HT-29 (cell line): ENCODE data around the gene DVL1. TPM values are rescaled to one million over a fixed set of nuclear protein-coding genes. Genes with fewer than 3 reads are reported as not detected.

ENCODE experiments used
- DNase-seq: peaks from one replicate; pipeline ENCODE4 v3.0.0-alpha.2; 2015; ENCODE audit warnings: low spot score
- total RNA-seq: library from RNA; depleted of rRNA; stranded (reverse); fragments of >200 nt; shearing (Covaris generic); gene quantifications from 2 replicates; pipeline ENCODE4 v1.2.3, GENCODE V29; 2014

DVL1 gene
- total RNA-seq, 1 experiment from 2014 or later: 246 TPM

- DNase-seq: no peak
These were observed 36.5 kb downstream of the DVL1 start for GRCh38 chr1:1312450-1313314.

DNA sequence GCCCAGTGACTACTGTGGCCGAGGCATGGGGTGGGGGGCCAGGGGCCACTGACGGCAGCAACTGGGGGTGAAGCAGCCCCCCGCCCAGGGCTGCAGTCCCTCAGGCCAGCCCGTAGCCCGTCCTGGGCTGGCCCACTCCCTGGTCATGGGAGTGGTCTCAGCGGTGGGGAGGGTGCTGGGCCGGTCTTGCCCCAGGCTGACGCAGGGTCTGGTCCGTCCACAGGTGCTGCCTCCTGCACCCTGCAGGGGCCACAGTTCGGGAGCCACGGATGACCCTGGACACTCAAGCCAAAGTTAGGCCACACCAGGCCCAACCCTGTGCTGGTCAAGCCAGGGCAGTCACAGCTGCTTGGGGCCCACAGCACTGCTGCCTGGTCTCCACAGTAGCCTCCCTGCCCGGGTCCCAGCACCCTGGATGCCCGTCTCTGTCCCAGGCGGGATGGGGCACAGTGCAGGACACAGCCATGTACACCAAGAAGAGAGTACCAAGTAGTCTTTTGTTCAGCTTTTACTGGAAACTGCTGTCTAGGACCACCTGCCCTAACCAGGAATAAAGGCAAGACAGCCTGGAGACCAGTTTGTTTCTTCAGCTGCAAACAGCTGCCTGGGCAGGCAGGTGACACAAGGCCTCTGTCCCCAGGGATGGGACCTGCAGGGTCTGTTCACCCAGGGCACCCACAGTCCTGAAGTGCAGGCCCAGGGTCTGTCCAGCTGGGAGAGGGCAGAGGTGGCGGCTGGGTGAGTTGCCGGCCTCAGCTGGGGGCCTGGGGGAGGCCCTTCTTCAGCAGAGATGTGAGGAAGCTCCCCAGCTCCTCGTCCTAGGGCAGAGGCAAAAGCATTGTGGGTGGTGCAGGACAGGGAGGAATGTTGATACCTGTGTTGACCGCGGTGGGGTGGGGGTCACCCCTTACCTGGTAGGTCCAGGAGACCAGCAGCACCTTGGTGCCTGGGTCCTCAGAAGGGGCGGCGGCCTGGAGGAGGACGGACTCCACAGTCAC is 37.8 kb downstream of the DVL1 start:
- DNase-seq: no peak

GRCh38 chr1:1310476-1311053 is 38.7 kb downstream of the DVL1 start:
- DNase-seq: peak; percentile 65

DNA sequence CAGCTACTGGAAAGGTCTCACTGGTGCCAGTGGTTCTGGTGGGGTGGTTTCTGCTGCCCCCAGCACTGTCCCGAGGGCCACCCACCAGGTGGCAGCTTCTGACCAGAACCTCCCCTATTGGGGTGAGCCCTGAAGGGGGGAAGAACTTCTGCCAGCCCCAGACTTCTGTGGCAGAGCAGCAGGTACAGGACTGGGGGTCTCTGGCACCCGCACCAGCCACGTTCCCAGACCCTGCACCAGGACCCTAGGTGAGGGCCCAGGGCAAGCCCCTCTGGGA is 39.2 kb downstream of the DVL1 start:
- no peak for DNase-seq

DNA sequence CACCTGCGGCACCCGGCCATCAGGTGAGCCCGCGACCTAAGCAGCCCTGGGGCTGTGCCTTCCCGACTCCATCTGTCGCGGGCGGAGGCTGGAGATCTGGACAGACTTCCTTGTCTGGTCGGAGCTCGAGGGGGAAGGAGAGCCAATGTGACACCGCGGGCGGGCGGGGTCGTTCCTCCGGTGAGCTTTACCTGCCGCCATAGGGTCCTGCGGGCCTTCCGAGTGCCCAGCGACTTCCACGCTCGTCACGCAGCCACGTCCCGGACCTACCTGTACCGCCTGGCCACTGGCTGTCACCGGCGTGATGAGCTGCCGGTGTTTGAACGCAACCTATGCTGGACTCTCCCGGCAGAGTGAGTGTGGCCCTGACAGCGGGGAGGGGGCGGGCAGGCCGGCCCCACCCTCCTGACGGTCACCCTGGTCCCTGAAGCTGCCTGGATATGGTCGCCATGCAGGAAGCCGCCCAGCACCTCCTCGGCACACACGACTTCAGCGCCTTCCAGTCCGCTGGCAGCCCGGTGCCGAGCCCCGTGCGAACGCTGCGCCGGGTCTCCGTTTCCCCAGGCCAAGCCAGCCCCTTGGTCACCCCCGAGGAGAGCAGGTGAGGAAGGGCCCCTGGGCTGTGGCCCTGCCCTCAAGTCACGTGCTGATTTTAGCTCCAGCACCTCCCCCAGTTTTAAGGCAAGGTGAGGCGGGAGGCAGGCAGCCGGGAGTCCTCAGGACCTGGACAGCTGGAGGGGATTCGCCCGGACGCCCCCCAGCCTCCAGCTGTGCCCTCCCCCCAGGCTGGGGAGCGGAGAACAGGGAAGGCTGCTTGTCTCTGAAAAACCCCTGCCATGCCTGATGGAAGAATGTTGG is 39.7 kb downstream of the DVL1 start:
- DNase-seq: peak; percentile 59

DNA sequence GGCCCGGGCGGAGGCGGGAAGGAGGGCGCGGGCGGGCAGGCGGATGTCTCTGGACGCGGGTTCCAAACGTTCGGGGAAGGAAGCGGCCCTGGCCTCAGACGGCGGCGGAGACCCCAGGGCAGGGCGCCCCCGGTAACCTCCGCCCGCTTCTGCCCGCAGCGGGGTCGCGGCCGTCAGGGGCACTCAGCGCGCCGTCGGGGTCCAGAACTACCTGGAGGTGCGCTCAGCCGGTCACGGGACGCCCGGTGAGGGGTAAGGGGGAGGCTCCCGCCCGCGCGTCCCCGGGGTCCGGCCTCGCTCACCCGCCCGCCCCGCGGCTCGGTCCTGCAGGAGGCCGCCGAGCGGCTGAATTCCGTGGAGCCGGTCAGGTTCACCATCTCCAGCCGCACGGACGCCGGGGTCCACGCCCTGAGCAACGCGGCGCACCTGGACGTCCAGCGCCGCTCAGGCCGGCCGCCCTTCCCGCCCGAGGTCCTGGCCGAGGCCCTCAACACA is 40.4 kb downstream of the DVL1 start:
- DNase-seq: no peak

DNA sequence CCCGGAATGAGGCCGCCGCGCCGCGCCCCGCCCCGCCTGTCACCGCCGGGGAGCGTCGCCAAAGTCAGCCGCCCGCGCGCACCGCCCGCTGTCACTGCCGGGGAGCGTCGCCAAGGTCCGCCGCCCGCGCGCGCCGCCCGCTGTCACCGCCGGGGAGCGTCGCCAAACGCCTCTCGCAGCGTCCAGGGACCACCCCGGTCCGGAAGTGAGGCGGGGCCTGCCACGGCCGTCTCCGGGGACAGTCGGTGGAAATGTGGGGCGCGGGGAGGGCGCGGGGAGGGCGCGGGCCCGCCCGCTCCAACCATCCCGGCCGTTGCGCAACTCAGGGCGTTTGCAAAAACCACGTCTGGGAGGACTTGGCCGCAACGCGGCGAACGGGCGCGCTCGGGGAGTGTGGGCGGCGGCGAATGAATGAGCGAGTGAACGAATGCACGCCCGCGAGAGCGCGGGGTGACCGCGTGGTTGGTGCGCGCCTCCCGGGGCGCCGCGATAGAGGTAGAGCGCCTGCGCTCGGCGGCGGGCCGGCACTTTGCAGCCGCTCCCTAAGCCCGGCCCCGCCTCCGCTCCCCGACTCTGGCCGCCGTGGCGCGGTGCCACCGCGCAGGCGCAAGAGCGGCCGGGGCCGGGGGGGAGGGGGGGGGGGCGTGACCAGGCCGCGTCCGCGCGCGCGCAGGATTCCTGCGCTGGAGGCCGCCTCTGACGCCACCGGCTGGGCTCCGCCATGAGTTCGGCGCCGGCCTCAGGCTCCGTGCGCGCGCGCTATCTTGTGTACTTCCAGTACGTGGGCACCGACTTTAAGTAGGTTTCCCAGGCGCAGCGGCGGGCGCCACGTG is 41.1 kb downstream of the DVL1 start, which contains the start of the genes ACAP3 and PUSL1:
ACAP3 (minus strand) TSS at position 8 of the 833 bp plus-strand sequence. CDS start 115 bp downstream, outside the sequence.
PUSL1 (plus strand) TSS at position 675 of the 833 bp plus-strand sequence; CDS start at position 722, 47 bp downstream.
- DNase-seq: peak; percentile 93

GRCh38 chr1:1307261-1307922 is 41.8 kb downstream of the DVL1 start:
- DNase-seq: no peak

GRCh38 chr1:1306661-1307260 is 42.5 kb downstream of the DVL1 start:
- DNase-seq: no peak

- DNase-seq: no peak
These were observed 43.1 kb downstream of the DVL1 start for GRCh38 chr1:1306070-1306660.

- DNase-seq: peak; percentile 75
These were observed 43.7 kb downstream of the DVL1 start for GRCh38 chr1:1305300-1306069.

DNA sequence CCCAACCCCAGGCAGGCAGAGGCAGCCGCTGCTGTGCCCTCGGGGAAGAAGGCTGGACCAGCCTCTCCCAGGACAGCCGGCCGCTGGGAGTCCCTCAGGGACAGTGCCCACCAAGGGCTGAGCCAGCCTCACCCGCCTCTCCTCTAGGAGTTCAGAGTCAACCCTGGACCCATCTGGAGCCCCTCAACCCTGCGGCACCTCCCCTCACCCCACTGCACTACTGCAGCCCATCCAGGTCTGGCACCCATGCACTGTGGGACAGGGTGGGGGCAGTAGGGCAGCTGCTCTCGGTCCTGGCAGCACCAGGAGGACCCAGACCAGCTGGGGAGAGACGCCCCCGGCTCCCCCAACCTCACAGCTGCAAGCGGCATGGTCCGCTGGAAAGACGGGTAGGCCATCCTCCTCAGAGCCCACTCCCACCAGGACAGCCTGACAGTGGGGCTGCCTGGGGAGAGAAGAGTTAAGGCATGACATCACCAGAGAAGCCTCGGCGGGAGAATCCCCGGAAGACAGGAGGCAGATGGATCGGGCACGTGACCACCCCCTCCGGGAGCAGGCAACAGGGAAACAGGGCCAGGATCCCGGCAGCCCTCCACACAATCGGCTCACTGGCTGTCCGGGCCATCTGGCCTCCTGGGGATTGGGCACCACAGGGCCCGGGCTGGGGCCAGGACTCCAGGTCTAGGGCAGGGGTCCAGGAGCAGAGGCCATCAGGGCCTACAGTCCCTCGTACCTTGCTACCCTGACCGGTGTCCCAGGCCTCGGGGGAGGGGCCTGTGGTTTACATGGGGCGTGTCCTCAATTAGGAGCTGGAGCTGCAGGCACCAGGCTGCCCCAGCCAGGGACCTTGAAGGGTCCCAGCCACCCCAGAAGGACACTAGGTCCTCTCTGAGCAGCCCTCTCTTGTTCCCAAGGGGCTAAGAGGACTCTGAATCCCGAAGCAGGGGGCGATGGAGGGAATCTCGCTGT is 44.6 kb downstream of the DVL1 start:
- DNase-seq: no peak

GRCh38 chr1:1303736-1304135 is 45.5 kb downstream of the DVL1 start:
- no peak for DNase-seq

DNA sequence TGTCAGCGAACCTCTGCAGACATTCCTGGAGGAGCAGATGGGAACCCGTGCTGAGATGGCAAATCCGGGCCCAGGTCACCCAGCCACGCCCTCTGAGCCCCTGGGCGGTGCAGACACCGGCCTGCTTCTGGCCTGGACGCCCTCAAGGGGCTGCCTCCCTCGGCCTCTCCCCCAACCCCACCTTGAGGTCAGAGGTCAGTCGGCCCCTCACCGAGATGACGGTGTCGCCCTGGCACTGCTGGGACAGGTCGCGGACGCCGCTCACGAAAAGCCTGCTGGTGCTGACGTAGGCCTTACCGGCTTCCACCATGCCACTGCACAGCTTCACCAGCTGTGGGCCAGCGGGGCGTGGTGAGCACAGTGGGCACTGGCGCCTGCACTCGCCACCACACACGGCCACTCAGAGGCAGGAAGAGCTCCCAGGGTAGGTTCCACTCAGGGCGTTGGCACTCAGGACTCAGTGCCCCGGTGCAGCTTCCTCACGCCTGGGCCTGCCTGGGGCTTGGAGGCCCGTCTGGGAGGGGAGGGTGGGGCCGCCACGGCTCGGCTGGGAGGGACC is 46.2 kb downstream of the DVL1 start:
- no peak for DNase-seq

GRCh38 chr1:1302006-1302430 is 47.2 kb downstream of the DVL1 start:
- no peak for DNase-seq

DNA sequence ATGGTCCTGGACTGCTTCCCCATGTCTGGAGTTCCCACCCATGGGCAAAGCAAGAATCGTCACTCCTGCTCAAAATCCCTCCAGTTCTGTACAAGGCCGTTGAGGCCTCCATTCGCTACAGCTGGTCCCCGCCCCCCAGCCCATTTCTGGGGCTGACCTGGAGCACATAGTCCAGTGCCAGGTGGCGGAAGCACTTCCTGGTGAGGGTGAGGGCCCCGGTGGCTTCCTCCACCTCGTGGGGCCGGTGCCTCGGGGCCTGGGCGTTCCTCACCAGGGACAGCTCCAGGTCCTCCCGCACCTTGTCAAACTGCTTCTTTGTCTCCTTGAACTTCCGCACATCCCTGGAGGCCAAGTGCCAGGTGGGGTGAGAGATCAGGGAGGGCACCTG is 48.9 kb downstream of the DVL1 start:
- DNase-seq: no peak
